Inferior parietal cortex (tissue), 1 donor: Measurements from ENCODE around the gene BCL2L15.
A peak's percentile ranks its signal among the peaks of the same experiment; 100 is the strongest.
"Not testable (repeated sequence)": the region's sequence is repeated elsewhere in the genome, so short reads cannot be mapped to it uniquely, and the experiment has no call there.

Experiments
- DNase-seq: peaks from one replicate; pipeline ENCODE4 v3.0.0-alpha.2; 2016; ENCODE audit errors: extremely low spot score

The BCL2L15 gene

DNA sequence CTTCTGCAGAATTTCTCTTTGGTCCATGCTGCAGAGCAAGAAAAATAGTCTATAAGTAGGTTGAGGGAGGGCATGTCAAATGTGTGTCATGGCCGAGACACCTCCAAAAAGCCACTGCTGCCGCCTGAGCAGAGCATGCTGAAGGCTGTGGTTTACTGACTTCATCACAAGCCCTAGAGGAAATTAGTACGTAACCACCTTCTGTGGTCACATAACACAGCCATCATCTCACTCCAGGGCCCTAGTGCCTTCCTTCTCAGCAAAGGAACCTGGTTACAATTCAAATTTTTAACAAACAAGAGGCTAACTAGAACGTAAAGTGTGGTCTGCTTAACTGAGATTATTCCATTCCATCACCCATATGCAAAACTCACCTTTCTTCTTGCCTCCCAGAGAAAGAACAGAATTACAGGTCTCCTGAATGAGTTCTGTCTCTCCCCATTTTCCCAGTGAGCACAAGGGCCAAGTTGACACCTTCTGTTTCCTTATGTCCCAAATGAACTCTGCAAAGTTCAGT, 15.7 kb downstream of the BCL2L15 start, which contains the start of gene PTPN22:
Gene PTPN22 (minus strand): TSS at position 116 of the 517 bp plus-strand sequence.
- peak; percentile 18 for DNase-seq

DNA sequence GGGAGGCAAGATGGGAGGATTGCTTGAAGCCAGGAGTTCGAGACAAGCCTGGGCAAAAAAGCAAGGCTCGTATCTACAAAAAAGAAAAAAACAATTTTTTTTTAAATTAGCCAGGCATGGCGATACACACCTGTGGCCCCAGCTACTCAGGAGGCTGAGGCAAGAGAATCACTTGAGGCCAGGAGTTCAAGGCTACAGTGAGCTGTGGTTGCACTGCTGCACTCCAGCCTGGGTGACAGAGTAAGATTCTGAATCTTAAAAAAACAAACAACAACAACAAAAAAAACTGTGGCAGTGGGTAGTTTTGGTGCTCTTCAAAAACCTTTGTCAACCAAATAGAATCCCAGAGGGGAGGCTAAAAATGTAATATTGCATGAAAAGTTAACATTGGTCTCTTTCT, 16.6 kb downstream of the BCL2L15 start:
- DNase-seq, result no peak

DNA sequence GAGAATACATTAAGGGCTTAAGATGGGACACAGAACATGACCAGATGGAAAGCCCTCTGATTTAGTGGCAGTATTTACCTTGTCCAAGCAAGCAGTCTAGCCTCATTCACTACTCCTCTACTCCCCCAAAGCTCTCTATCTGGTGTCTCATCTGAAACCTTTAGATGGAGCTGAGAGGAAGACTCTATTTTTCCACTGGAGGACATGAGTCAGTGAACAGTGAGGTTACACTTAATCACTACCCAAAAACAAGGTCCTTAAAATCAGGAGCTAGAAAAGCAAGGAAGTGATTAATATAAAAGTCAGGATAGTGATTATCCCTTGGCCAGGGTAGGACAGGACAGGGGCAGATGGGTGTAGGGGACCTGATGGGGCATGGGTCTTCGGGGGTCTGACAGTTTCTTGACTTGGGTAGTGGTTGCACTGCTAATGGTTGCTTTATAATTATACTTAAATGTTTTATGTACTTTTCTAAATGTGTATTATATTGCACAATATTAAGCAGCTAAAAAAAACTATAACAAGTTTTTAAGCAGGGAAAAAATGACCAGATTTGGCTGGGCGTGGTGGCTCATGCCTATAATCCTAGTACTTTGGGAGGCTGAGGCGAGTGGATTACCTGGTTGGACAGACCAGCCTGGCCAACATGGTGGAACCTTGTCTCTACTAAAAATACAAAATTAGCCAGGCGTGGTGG, 18.8 kb downstream of the BCL2L15 start:
- no peak for DNase-seq

DNA sequence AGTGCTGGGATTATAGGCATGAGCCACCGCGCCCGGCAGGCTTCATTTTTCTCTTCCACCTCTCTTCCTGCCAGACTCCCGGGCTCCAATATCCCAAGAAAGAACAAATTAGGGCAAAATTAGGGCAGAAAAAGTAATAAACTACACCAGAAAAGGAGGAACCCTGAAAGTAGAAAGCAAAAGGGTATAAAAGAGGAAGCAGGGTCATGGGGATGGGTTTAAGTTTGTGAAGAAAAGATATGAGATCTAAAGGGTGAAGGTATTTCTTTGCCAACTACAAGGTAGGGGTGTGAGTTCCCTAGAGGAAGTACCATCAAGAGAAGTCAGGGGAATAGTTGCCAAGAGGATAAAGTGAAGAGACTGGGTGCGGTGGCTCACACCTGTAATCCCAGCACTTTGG, 25.7 kb downstream of the BCL2L15 start:
- DNase-seq, result no peak

DNA sequence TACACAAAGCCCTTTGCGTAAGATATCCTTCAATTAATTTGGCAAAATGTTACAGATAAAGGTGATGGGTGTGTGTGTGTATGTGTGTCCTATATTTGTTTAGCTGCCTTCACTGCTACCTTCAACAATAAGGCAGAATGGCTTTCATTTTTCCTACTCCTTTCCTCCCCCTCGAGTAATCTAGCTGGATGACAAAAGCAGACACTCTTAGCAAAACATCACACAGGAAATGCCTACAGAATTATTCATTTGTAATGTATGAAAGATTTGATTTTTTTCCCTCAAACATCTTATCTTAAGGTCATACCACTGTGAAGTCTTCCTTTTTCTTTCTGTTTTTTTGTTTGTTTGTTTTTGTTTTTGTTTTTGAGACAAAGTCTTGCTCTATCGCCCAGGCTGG, 26.5 kb downstream of the BCL2L15 start:
- no peak for DNase-seq

DNA sequence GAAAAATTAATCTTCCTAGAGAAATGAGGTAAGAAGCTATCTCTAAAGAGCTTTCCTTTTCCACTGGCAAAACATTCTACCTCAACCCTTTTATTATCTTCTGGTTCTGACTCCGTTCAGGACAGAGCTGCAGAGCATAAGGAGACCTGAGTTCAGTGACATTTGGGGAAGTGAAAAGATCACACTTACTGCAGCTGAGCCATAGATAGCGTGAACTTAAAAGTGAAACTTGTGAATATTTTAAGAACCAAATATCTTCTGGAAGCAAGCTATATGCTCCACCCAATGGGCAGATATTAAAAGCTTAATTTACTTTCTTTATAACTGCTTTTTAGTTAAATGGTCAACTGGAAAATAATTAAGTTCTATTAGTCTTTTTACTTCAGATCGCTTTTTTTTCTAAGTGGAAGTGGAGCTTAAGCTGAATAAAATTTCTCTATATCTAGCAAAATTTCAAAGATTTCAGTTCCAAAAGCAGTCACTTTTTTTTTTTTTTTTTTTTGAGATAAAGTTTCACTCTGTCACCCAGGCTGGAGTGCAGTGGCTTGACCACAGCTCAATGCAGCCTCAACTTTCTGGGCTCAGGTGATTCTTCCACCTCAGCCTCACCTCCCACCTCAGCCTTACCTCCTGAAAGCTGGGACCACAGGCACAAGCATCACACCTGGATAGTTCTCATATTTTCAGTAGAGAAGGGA, 27.8 kb downstream of the BCL2L15 start:
- DNase-seq, result no peak

DNA sequence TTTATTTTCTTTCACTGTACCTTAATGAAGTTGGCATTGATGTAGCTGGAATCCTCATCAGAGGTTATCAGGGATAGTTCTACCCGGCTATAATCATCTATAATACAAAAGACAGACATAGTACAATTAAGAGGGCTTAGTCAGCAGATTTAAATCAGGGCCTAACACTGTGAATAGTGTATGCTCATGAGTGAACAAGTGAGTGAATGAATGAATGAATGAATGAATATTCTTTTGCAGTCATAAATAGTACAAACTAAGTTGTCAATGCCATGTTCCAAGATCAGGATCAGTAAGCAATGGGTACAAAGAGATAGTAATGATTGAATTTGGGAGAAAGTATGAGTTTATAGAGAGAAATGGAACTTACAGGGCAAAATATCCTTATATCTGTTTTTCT, 28.4 kb downstream of the BCL2L15 start:
- no peak for DNase-seq

DNA sequence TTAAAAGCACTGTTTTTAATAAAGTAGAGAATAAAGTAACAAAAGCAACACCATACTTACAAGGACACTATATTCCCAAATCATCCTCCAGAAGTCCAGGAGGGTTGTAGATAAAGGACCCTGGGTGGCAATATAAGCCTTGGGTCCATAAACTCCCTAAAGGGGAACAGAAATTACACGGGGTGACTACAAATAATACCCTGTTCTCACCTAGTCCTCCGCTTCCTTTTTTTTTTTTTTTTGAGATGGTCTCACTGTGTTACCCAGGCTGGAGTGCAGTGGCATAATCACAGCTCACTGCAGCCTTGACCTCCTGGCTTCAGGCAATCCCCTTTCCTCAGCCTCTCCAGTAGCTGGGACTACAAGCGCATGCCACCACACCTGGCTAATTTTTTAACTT, 29.0 kb downstream of the BCL2L15 start:
- no peak for DNase-seq

DNA sequence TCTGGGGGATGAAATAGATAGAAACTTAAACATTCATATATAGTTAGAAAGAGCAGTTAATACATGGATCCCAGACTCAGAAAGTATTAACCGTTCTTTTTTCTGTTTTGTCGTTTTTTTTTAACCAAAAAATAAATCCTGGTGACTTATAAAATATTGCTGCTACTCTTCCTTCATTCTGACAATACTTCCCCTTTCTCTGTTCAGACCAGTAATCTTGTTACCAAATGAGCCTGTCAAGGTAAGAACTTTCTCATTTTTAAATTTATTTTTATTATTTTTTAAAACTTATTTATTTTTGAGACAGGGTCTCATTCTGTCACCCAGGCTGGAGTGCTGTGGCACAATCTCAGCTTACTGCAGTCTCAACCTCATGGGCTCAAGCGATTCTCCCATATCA, 29.6 kb downstream of the BCL2L15 start:
- DNase-seq, result no peak

DNA sequence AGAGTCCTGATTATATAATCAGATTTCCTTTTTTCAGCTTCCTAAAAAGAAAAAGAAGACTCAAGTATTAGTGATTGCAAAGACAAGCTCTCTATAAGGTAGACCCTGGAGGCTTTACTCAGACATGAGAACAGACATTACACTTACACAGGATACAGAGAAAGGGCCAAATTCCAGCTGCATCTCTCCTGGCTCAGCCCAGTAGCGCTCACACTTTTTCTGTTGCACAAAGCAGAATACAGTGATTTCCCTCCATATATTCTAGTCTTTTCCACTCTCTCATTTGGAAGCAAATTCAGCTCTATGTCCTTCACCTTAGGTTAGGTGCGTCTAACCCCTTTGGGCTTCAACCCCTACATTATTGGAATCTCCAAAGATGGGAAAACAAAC, 31.0 kb downstream of the BCL2L15 start:
- DNase-seq, result no peak

DNA sequence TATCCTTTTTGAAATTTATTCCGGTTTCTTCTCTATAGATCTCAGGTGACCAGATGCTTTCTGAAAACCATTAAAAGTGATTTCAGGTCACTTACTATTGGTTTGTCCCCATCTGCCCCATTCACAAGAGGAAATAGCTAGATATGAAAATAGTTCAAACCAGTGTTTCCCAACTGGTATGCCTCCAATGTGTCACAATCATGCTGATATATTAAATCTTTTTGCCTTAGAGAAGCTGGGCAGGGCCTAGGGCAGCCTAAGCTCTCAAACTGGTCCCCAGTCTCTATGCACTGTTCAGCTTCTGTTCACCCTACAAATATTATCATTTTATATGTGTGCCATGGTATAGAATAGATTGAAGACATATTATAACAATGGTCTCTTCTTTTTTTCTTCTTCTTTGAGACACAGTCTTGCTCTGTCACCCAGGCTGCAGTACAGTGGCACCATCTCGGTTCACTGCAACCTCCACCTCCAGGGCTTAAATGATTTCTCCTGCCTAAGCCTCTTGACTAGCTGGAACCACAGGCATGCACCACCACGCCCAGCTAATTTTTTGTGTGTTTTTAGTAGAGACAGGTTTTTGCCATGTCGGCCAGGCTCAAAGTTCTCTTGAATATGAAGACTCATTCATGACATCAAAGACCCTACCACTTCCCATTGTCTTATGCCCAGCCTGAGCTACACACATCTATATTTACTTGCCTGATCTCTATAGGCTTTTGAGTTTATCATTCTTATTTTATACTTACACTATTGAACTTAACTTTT, 31.6 kb downstream of the BCL2L15 start:
- no peak for DNase-seq

DNA sequence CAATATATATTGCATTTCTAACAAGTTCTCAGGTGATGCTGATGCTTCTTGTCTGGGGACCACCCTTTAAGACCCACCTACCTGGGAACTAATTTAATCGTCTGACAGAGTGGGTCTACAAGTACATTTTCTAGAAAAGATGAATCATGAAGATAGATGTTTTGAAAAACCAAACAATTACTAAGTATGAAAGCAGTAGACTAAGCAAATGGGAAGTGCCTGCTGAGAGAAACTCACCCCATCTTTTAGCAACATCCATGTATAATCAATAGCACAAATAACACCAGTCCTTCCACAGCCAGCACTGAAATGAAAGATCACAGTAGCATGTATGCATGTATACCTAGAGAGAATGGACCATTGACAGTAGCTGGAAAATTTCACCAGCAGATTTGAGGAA, 33.1 kb downstream of the BCL2L15 start:
- DNase-seq, result no peak

DNA sequence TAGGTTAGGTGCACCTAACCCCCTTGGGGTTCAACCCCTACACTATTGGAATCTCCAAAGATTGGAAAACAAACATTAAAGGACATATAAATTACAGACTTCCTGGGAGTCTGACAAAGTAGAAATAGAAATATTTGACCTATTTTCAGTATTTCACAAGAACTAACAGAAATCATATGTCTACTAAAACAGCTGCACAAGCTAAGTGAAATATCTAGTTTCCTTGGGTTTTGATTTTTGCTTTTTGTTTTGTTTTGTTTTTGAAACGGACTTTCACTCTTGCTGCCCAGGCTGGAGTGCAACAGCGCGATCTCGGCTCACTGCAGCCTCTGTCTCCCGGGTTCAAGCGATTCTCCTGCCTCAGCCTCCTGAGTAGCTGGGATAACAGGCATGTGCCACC, 34.7 kb downstream of the BCL2L15 start:
- not testable (repeated sequence) for DNase-seq

DNA sequence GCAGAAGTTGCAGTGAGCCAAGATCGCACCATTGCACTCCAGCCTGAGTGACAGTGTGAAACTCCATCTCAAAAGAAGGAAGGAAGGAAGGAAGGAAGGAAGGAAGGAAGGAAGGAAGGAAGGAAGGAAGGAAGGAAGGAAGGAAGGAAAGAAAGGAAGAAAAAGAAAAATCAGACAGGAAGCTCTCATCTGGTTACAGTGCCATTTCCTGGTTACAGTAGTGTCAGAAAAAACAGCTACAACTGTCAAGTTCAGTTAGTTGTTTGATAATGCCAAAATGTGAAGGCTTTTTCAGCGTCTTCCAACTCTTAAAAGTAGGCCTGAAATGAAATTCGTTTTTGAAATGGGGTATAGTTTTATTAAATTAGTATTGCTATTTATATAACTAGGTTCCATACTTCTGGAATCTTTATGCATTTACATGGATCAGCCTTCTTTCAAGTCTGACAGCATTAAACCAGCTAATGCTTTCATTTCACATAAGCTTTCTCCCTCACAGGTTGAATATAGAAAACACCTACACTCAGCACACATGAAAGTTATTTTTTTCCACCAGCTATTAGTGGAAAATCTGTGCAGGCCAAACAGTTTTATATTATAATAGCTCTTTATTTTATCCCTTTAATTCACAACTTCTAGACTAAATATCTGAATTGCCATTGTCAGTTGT, 37.1 kb downstream of the BCL2L15 start:
- DNase-seq, result no peak

DNA sequence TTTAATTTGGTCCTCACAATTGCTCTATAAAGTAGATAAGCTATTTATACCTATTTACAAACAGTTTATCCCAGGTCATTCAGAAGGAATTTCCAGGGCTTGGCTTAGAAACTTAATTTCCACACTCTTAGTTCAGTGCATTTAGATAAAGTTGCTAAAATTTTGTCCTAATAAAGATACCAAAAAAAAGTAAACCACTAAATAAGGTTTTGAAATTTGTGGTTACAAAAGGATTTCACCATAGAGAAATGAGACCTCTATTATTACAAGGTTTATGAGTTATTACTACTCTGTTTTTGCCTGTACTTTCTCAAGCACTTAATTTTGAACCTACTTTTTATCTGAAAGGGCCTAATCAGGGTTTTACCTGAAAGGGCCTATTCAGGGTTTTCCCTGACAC, 38.3 kb downstream of the BCL2L15 start:
- DNase-seq, result no peak

DNA sequence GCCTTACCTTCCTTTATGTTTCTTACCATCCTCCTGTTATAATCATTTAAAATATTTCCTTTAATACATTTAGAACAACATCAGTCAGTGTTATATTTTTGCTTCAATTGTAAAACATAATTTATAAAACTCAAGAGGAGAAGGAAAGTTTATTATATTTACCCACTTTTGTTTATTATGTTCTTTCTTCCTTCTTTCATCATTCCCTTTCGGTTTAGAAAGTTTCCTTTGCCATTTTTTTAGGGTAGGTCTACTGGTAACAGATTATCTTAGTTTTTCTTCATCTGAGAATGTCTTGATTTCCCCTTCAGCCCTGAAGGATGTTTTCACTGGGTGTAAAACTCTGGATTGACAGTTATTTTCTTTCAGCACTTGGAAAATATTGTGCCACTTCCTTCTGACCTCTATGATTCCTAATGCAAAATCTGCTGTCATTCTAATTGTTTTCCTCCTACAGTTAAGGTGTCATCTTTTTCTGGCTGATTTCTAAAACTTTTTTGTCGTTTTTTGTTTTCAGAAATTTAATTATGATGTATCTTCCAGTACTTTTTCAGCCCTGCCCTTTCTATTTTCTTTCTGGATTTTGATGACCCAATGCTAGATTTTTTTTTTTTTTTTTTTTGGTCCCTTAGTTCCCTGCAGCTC, 40.9 kb downstream of the BCL2L15 start:
- no peak for DNase-seq

DNA sequence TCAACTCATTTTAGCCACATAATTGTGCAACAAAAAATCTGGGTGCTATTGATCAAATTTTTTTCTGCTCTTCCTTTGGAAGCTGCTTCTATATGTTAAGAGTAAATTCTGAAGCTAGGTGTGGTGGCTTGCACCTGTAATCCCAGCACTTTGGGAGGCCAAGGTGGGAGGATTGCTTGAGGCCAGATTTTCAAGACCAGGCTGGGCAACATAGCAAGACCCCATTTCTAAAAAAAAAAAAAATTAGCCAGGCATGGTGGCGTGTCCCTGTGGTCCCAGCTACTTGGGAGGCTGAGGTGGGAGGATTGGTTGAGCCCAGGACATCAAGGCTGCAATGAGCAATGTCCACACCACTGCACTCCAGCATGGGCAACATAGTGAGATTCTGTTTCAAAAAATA, 50.8 kb downstream of the BCL2L15 start:
- DNase-seq, result no peak

DNA sequence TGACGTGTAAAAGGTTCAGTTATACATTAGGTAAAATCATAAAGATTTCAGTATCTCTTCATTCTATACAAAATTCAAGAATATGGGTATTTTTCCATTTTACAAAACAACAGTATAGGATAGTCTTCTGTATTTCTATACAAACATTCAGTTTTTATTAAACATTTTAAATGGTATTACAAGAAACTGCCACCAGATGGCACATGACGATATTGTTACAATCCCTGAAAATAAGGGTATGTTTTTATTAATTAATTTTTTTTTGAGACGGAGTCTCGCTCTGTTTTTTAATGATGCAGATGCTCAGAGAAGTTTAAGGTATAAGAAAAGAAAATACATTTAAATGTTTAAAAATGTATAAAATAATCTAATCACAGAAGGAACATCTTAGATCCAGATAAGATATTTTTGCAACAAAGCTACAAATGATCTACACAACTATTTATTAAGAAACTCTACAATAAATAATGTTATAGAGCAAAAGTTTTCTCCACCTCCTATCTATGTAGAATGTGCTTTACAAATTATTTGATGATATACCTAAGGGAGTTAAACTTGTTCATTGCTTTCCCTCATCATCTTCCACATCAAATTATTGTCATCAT, 51.6 kb downstream of the BCL2L15 start:
- peak; percentile 82 for DNase-seq

DNA sequence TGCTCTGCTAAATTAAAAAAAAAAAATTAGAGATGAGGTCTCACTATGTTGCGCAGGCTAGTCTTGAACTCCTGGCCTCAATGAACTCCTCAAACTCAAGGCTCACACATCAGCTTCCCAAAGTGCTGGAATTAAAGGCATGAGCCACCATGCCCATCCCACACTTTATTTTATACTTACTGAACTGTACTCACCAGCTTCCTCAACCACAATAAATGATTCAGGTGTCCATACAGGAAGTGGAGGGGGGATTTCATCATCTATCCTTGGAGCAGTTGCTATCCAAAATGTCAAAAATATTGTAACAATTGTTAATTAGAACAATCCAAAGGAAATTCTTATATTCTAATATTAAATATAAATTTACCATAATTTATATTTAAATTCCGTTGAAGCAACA, 52.7 kb downstream of the BCL2L15 start:
- no peak for DNase-seq
